ENCODE results near the gene SPSB3. TPM values are rescaled to one million over a fixed set of nuclear protein-coding genes. Genes with fewer than 3 reads are reported as not detected.

Gene SPSB3
- 10 to 100 TPM; 21.4 to 22.1 TPM for total RNA-seq

DNA sequence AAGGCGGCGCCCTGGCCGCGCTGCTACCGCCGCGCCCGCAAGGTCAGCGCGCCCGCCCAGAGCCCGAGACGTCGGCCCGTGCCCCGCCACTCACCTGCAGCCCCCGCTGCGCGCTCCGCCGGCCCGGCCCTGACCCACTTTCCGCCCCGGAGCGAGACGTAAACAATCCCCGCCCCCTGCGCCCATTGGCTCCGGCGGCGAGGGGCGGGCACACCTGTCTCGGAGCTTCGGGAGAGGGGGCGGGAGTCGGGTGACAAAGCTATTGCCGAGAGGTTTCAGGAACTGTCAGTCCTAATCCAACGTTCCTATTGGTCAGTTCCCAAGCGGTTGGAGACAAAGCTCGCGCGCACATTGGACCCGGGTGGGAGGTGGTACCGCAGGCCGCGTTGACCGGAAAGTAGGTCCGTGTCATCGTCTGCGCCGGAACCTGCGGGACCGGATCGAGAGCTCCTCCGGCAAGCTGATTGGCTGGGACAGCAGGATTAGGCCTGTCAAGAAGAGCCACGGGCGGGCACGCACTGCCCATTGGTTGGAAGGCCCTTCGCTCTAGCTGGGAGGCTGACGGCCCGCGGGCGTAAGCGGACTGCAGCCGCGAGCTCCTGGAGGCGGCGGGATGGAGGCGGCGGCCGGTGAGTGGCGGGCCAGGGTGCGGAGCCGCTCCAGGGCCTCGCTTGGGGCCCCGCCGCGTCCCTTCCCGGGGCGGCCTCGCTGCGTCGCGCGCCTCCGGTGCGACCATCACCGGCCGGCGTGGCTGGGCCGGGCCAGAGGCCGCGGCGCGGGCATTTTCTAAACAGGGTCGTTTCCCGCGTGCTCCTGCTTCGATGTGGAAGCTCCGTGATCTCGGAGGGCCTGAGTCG lies at the start of gene SPSB3, which contains the start of gene NUBP2:
SPSB3 (minus strand) TSS at position 164 of the 857 bp plus-strand sequence. CDS start 1,088 bp downstream, outside the sequence.
NUBP2 (plus strand) TSS at position 553 of the 857 bp plus-strand sequence; CDS start at position 614, 61 bp downstream.
- ChIA-PET POLR2A (interaction anchor here (0.6 to 2.6 kb wide), 12 partner anchors 9 to 362 kb away, joined by 3 to 42 read pairs (median 6); partner anchors contain the start of genes EME2, FAHD1, HAGH and MAPK8IP3), CTCF (interaction anchor here (0.6 to 1.8 kb wide), 7 partner anchors 9 to 358 kb away, joined by 3 to 19 read pairs (median 4); partner anchors contain the start of genes EME2, IGFALS, JPT2 and MAPK8IP3)

- ChIA-PET CTCF (no interaction called here), POLR2A (no interaction called here)
These were observed 49.1 kb upstream of the SPSB3 start for GRCh38 chr16:1831186-1832075.

DNA sequence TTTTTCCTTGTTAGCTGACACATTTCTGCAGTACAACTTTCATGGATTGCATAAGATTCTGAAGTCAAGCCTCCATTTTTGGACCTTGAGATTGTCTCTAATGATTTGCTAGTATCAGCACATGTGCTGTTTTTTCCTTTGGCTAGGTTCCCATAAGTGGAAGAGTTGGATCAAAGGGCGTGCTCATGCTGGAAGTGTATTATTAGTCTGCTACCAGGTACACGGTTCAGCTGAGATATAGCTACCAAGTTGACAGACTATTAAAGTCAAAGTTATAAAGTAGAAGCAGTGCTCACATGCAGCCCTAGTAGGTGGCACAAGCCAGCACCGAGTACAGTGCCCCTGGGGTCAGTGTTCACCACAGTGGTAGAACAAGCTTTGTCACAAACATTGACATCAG lies 47.8 kb upstream of the SPSB3 start:
- ChIA-PET CTCF (no interaction called here), POLR2A (no interaction called here)

- CTCF ChIA-PET, result interaction anchor here (0.6 kb wide), 1 partner anchor 311 kb away, joined by 3 read pairs; no protein-coding TSS in a partner anchor
- POLR2A ChIA-PET, result no interaction called here
These were observed 46.5 kb upstream of the SPSB3 start for GRCh38 chr16:1828645-1829410.

GRCh38 chr16:1826691-1827573 lies 44.6 kb upstream of the SPSB3 start, which contains the start of the genes FAHD1 and HAGH:
Gene FAHD1, plus strand, starts transcription at chr16:1827206. Its CDS starts 33 bp downstream, at chr16:1827239.
Gene HAGH, minus strand, starts transcription at chr16:1826825. Its CDS starts 38 bp downstream, at chr16:1826787.
- ChIA-PET POLR2A (interaction anchor here (0.6 to 1.8 kb wide), 3 partner anchors 44 to 138 kb away, joined by 3 to 10 read pairs (median 5); partner anchors contain the start of genes MSRB1, NUBP2, RPS2 and SPSB3), CTCF (interaction anchor here (0.7 to 1.2 kb wide), 4 partner anchors 10 to 102 kb away, joined by 3 to 4 read pairs (median 4); partner anchors contain the start of genes EME2 and MRPS34)

GRCh38 chr16:1825864-1826690 lies 43.7 kb upstream of the SPSB3 start:
- ChIA-PET CTCF (no interaction called here), POLR2A (interaction anchor here (1.8 kb wide), 1 partner anchor 43 kb away, joined by 10 read pairs; the partner anchor contains the start of genes NUBP2 and SPSB3)

DNA sequence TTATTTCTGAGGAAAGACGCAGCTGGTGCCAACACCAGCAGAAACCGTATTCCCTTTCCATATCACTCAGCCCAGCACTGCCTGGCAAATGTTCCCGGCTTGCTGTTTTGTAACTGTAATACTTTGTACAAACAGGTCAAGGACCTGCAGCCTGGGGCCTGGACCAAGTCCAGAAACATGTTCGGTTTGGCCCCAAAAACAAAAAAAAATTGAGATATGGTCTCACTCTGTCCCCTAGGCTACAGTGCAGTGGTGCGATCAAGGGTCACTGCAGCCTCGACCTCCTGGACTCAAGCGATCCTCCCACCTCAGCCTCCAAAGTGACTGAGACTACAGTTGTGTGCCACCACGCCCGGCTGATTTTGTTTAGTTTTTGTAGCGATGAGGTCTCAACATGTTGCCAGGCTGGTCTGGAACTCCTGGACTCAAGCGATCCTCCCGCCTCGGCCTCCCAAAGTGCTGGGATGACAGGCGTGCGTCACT lies 43.1 kb upstream of the SPSB3 start:
- CTCF ChIA-PET, result interaction anchor here (0.6 kb wide), 1 partner anchor 109 kb away, joined by 4 read pairs; no protein-coding TSS in a partner anchor
- POLR2A ChIA-PET, result interaction anchor here (0.6 kb wide), 1 partner anchor 55 kb away, joined by 3 read pairs; no protein-coding TSS in a partner anchor

DNA sequence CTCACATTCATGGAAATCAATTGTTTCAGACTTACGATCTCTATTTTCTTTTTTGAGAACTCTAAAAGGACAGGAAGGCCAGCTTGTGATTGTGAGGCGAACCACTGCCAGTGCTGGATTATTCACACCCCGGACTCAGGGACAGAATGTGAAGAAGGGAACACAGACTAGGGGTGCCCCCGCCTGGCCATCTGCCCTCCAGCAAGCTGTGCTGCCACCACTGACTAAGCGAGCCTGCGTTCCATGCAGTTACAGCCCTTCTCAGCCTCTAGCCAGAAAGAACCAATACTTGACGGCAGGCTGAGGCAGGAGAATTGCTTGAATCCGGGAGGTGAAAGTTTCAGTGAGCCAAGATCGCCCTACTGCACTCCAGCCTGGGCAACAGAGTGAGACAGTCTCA lies 41.5 kb upstream of the SPSB3 start:
- ChIA-PET CTCF (interaction anchor here (0.7 to 1.0 kb wide), 2 partner anchors 10 to 105 kb away, joined by 3 to 4 read pairs; no protein-coding TSS in a partner anchor), POLR2A (no interaction called here)

GRCh38 chr16:1822801-1823200 lies 40.4 kb upstream of the SPSB3 start:
- ChIA-PET CTCF (interaction anchor here (0.7 kb wide), 1 partner anchor 190 kb away, joined by 4 read pairs; no protein-coding TSS in a partner anchor), POLR2A (no interaction called here)

DNA sequence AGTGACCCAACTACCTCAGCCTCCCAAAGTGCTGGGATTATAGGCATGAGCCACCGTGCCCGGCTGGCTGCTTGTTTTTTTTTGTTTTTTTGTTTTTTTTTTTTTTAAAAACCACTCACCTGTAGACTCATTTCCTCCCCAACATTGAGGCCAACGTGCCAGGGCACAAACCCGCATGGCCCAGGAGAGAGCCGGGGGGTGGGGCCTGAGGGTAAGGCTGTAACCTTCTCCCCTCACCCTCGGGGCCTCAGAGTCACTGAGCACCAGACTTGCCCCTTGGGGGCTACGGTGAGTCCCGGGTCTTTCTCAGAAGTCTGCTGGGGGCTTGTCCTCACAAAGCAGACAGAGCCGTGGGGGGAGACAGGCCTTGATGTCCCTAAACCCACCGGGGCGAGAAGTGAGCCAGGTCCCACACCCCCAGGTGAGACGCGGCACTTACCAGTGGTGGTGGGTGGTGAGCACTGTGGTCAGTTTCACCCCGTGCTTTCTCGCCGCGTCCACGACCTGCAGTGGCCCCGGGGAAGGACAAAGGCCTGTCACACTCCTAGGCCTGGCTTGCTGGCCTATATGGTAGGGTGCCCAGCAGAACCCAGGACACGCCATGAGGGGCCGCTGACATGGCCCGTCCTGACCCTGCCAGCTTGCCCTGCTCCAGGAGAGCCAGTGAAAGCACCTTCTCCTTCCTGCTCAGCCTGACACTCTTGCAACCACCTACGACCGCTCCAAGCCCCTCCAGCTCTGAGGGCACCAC lies 39.7 kb upstream of the SPSB3 start:
- ChIA-PET CTCF (interaction anchor here (0.6 to 0.7 kb wide), 2 partner anchors 74 to 1782 kb away, joined by 3 read pairs; no protein-coding TSS in a partner anchor), POLR2A (no interaction called here)

- ChIA-PET POLR2A (no interaction called here), CTCF (interaction anchor here (0.6 kb wide), 1 partner anchor 68 kb away, joined by 3 read pairs; no protein-coding TSS in a partner anchor)
These were observed 38.5 kb upstream of the SPSB3 start for GRCh38 chr16:1820946-1821290.

DNA sequence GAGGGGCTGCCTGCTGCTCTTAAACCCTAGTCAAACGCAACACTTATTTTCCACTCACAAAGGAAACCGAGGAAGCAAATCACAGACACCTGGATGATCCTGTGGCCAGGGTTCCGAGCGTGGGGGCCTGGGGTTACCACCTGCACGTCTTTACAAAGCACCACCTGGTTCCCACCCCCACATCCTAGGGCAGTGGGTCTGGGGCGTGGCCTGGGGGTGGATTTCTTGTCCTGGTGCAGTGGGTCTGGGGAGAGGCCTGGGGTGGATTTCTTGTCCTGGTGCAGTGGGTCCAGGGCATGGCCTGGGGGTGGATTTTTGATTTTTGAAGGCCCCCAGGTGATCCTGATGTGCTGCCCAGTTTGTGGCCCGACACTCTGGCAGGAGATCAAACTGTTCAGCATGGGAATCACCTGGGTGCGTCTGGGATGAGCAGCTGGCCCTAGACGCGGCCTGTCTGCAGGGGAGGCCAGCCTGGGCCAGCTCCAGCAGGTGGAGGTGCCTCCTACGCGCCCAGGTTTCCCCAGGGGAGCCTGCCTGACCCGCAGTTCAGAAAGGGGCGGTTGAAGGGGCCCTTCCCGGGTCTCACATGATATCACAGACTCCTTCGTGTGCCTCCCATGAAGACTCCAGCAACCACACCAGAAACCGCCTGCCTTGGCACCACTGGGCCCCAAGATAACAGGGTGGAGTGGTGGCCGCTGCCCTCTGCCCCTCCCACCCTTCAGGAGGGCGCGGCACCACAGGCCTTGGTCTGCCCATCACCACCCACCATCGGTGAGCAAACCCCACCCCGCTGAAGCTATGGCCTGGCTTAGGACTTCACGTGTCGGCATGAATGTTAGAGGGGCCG lies 38.0 kb upstream of the SPSB3 start:
- ChIA-PET CTCF (interaction anchor here (0.6 kb wide), 1 partner anchor 69 kb away, joined by 3 read pairs; no protein-coding TSS in a partner anchor), POLR2A (no interaction called here)

GRCh38 chr16:1819611-1820010 lies 37.2 kb upstream of the SPSB3 start:
- ChIA-PET CTCF (no interaction called here), POLR2A (no interaction called here)

- POLR2A ChIA-PET, result no interaction called here
- CTCF ChIA-PET, result no interaction called here
These were observed 36.6 kb upstream of the SPSB3 start for GRCh38 chr16:1818873-1819525.

Data from activated CD8-positive, alpha-beta memory T cell treated with anti-CD3 and anti-CD28 coated beads for 36 hours (primary cell).